Peyer's patch (tissue), 4 donors: ENCODE results near the gene KRTAP10-5. TPM values are rescaled to one million over a fixed set of nuclear protein-coding genes. Genes with fewer than 3 reads are reported as not detected.

ENCODE experiments used
- DNase-seq, 3 donors: peaks; one replicate each; pipeline ENCODE4 v3.0.0-alpha.2; 2017 to 2019
- H3K27ac ChIP-seq, 4 donors: fragments of 200-600 bp; sonication (generic); one replicate each; pipeline ENCODE4 v1.5.1; 2016 to 2019
- H3K27me3 ChIP-seq, 2 donors: fragments of 200-600 bp; sonication (generic); one replicate each; pipeline ENCODE4 v1.5.1; 2019
- H3K36me3 ChIP-seq, 3 donors: fragments of 200-600 bp; sonication (generic); one replicate each; pipeline ENCODE4 v1.5.1; 2016 to 2019
- H3K4me1 ChIP-seq, 4 donors: fragments of 200-600 bp; sonication (generic); one replicate each; pipeline ENCODE4 v1.5.1; 2016 to 2019
- H3K4me3 ChIP-seq, 4 donors: fragments of 200-600 bp; sonication (generic); 1 replicate in 3 of 4; 2 replicates in 1 of 4; pipeline ENCODE4 v1.5.1; 2016 to 2019; ENCODE audit warnings: mild to moderate bottlenecking in 1 of 4
- H3K9me3 ChIP-seq, 4 donors: fragments of 200-600 bp; sonication (generic); one replicate each; pipeline ENCODE4 v1.5.1; 2016 to 2019; ENCODE audit warnings: mild to moderate bottlenecking in 1 of 4
- CTCF ChIP-seq, 6 experiments: fragments of 450-650 bp in 4 of 6; fragments of 200-600 bp in 2 of 6; sonication (generic) in 1 of 6; IDR thresholded peaks; one replicate each; pipeline ENCODE4 v1.5.1; 2017 to 2019; ENCODE audit warnings: antibody characterized with exemption in 6 of 6, mild to moderate bottlenecking in 3 of 6, moderate library complexity in 1 of 6
- POLR2A ChIP-seq, 2 donors: fragments of 450-650 bp; IDR thresholded peaks; one replicate each; pipeline ENCODE4 v1.5.1; 2017; ENCODE audit warnings: antibody characterized with exemption in 2 of 2, mild to moderate bottlenecking in 2 of 2, moderate library complexity in 2 of 2
- total RNA-seq, 4 donors: library from RNA; depleted of rRNA; stranded (reverse); fragments of >200 nt; gene quantifications; one replicate each; pipeline ENCODE4 v1.1.0, GENCODE V29; 2016

KRTAP10-5 gene
- total RNA-seq, 4 donors from 2014 or later, result not detected

GRCh38 chr21:44534688-44535087 lies 45.7 kb downstream of the KRTAP10-5 start:
- no peaks in the 10 kb centered on the region for H3K27me3 ChIP-seq
- no peak overlapping the region for H3K27ac ChIP-seq
- H3K36me3 ChIP-seq, result no peaks in the 10 kb centered on the region
- DNase-seq, result no peak
- H3K4me3 ChIP-seq, result no peak overlapping the region
- TF ChIP-seq POLR2A (IDR thresholded peaks at IDR 0.05) (no peak), CTCF (IDR thresholded peaks at IDR 0.05) (no peak)
- no peaks in the 10 kb centered on the region for H3K9me3 ChIP-seq
- no peaks in the 10 kb centered on the region for H3K4me1 ChIP-seq

- no peaks in the 10 kb centered on the region for H3K9me3 ChIP-seq
- no peaks in the 10 kb centered on the region for H3K27me3 ChIP-seq
- no peak overlapping the region for H3K4me3 ChIP-seq
- H3K4me1 ChIP-seq, result no peaks in the 10 kb centered on the region
- no peaks in the 10 kb centered on the region for H3K36me3 ChIP-seq
- TF ChIP-seq CTCF (IDR thresholded peaks at IDR 0.05), result no peak
- TF ChIP-seq POLR2A (IDR thresholded peaks at IDR 0.05), result no peak
- no peak overlapping the region for H3K27ac ChIP-seq
- no peak for DNase-seq
These were observed 46.3 kb downstream of the KRTAP10-5 start for GRCh38 chr21:44533891-44534627.

GRCh38 chr21:44533121-44533890 lies 47.1 kb downstream of the KRTAP10-5 start:
- no peaks in the 10 kb centered on the region for H3K36me3 ChIP-seq
- no peak overlapping the region for H3K4me3 ChIP-seq
- H3K27ac ChIP-seq, result no peak overlapping the region
- no peaks in the 10 kb centered on the region for H3K9me3 ChIP-seq
- H3K4me1 ChIP-seq, result no peaks in the 10 kb centered on the region
- DNase-seq, result no peak
- TF ChIP-seq POLR2A (IDR thresholded peaks at IDR 0.05), result no peak
- TF ChIP-seq CTCF (IDR thresholded peaks at IDR 0.05), result no peak
- H3K27me3 ChIP-seq, result no peaks in the 10 kb centered on the region

GRCh38 chr21:44532712-44533111 lies 47.7 kb downstream of the KRTAP10-5 start:
- no peak for TF ChIP-seq POLR2A (IDR thresholded peaks at IDR 0.05)
- no peak for TF ChIP-seq CTCF (IDR thresholded peaks at IDR 0.05)
- Histone ChIP-seq H3K4me1 (no peaks in the 10 kb centered on the region), H3K27me3 (no peaks in the 10 kb centered on the region), H3K36me3 (no peaks in the 10 kb centered on the region), H3K27ac (no peak overlapping the region), H3K4me3 (no peak overlapping the region), H3K9me3 (no peaks in the 10 kb centered on the region)
- no peak for DNase-seq

- H3K27ac ChIP-seq, result no peak overlapping the region
- peak in 1 of 3 donors; percentile 25 for DNase-seq
- H3K27me3 ChIP-seq, result no peaks in the 10 kb centered on the region
- no peaks in the 10 kb centered on the region for H3K36me3 ChIP-seq
- H3K4me1 ChIP-seq, result no peaks in the 10 kb centered on the region
- no peak overlapping the region for H3K4me3 ChIP-seq
- no peak for TF ChIP-seq CTCF (IDR thresholded peaks at IDR 0.05)
- TF ChIP-seq POLR2A (IDR thresholded peaks at IDR 0.05), result no peak
- no peaks in the 10 kb centered on the region for H3K9me3 ChIP-seq
These were observed 48.5 kb downstream of the KRTAP10-5 start for GRCh38 chr21:44531606-44532564.
